Loucy (cell line): ENCODE results near the gene OSBPL7.
"Not testable (repeated sequence)": the region's sequence is repeated elsewhere in the genome, so short reads cannot be mapped to it uniquely, and the experiment has no call there.

Source experiments
- CTCF ChIP-seq: fragments of 200-600 bp; sonication (generic); conservative IDR thresholded peaks from 2 replicates; pipeline ENCODE4 v1.5.1; 2014; ENCODE audit warnings: mild to moderate bottlenecking, antibody characterized with exemption, low read length
- EZH2phosphoT487 ChIP-seq: fragments of 200-600 bp; IDR thresholded peaks from 2 replicates; pipeline ENCODE4 v1.6.1; 2018; ENCODE audit warnings: antibody characterized with exemption, mild to moderate bottlenecking, moderate library complexity, borderline replicate concordance

GRCh38 chr17:47773649-47774048, 47.9 kb downstream of the OSBPL7 start:
- TF ChIP-seq CTCF, EZH2phosphoT487: not testable (repeated sequence)
